HS-5 (cell line): ENCODE measurements around the gene NOXA1.
"Not testable (repeated sequence)": the region's sequence is repeated elsewhere in the genome, so short reads cannot be mapped to it uniquely, and the experiment has no call there.

Experiments
- DNase-seq: peaks from one replicate; pipeline ENCODE4 v3.0.0-alpha.2; 2012; ENCODE audit warnings: low read depth

NOXA1 gene

GRCh38 chr9:137465000-137465719, 42.0 kb downstream of the NOXA1 start:
- no peak for DNase-seq

GRCh38 chr9:137465720-137466388, 42.7 kb downstream of the NOXA1 start:
- DNase-seq: no peak

- DNase-seq: not testable (repeated sequence)
Measured at GRCh38 chr9:137466389-137467085, 43.3 kb downstream of the NOXA1 start.

- no peak for DNase-seq
Measured at GRCh38 chr9:137467161-137467581, 44.0 kb downstream of the NOXA1 start.

GRCh38 chr9:137467896-137468295, 44.7 kb downstream of the NOXA1 start:
- DNase-seq: no peak

DNA sequence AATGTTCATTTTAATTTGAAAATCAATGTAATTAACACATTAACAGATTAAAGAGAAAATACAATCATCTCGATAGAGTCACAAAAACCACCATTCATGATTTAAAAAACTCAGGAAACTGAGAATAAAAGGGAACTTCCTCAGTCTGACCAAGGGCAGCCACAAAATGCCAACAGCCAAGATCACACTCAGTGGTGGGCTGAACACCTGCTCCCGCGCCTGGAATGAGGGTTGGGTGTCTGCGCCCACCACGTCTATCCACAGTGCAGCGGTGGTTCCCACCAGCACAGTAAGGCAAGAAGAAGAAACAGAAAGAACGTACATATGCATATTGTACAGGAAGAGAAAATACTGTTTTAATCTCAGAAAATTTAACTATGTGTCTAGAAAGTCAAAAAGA, 47.6 kb downstream of the NOXA1 start:
- no peak for DNase-seq

DNA sequence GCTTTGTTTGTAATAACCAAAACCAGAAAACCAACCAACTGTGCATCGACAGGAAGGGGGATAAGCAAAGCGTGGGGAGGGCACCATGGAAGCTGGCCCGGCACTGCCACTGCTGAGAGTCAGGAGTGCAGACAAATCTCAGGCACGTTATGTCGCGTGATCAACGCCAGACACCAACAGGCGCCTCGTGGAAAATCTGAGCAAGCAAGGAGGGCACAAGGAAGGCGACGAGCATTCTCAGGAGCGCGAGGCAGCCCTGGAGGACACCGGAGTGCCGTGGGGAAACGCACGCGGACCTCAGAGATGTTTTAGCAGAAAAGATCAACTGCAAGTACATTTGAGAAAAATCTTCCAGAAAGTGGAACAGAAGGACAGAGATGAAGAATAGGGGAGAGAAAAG, 51.1 kb downstream of the NOXA1 start:
- DNase-seq: no peak

DNA sequence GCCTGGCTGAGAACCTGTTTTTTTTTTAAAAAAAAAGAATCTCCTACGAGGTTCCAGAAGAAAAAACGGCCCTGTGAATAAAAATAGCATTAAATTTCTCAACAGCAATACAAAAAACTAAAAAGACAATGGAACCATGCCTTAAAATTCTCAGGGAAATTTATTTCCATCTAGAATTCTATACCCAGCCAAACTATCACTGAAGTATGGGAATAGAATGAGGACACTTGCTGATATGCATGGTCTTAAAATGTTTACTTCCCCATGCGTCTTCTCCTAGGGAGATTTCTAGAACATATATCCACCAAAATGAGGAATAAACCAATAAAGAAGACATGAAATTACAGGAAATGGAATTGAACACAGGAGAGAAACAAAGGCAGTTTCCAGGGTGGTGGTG, 52.5 kb downstream of the NOXA1 start:
- no peak for DNase-seq

GRCh38 chr9:137476856-137477255, 53.7 kb downstream of the NOXA1 start:
- DNase-seq: no peak

DNA sequence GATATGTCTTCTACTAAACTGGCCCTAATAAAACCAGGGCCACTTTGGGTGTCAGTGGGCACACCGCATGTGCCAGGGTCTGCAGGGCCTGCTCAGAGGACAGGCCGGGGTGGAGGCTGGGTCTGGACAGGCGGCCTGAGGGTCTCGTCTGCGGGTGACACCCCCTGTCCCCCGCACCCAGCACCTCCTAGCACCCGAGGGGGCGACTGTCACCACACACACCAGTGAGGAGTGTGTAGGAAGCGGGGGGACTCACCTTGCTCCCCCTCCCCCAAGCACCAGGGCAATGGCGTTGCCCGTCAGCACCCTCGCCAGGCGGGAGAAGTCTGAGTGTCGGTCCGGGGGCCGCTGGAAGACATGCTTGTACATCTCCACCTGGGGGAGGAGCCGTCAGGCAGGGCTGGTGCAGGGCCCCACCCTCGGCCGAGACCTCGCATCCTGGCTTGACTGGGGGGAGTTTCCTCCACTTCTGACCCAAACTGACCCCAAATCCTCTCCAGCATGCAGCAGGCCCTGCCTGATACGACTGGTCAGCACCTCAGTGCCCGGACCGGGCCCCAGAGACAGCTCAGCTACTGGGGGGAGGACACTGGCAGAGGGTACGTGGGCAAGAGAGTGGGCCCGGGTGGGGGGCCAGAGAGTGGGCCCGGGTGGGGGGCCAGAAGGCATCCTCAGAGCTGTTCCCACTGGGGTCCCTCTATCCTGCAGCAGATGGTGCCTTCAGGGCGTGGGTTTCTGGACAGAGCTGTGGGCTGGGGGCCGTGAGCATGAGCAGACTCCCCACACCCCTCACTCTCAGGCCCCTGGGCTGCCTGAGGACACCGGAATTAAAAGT, 54.8 kb downstream of the NOXA1 start:
- DNase-seq: no peak

GRCh38 chr9:137478613-137478961, 55.4 kb downstream of the NOXA1 start:
- DNase-seq: no peak

DNA sequence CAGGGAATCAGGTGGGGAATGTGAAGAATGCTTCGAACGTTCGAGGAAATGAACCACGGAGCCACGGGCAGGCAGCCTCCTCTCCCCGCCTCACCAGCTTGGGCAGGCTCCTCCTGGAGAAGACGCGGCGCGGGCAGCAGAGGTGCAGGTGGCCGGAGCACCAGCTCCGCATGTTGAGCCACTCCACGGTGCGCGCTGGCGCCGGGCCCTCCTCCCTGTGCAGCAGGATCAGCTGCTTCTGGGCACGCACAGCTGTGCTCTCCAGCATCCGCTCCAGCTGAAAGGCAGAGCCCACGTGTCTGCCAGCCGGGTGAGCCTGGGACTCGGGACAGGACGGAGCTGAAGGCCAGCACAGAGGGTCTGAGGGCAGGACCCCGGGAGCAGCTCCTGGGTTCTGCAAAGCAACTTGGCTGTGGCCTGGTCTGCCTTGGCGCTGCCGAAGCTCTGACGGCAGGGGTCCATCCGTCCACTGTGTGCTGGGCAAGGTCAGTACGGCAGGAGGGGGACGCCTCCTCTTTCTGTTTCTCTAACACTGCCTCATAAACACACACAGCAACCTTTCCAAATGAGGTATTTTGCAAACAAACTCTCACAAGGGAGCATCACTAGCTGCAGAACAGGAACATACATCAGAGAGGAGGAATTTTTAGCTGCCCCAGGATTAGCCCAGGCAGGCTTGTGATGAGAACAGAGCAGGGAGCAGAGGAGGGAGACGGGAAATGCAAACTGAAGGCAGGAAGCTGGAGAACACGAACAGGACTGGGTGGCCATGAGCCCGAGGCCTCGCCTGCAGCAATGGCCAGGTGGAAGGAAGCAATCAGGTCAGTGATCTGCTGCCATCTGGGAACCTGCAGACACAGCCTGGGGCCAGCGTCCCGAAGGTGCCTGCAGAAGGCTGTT, 56.0 kb downstream of the NOXA1 start:
- no peak for DNase-seq

DNA sequence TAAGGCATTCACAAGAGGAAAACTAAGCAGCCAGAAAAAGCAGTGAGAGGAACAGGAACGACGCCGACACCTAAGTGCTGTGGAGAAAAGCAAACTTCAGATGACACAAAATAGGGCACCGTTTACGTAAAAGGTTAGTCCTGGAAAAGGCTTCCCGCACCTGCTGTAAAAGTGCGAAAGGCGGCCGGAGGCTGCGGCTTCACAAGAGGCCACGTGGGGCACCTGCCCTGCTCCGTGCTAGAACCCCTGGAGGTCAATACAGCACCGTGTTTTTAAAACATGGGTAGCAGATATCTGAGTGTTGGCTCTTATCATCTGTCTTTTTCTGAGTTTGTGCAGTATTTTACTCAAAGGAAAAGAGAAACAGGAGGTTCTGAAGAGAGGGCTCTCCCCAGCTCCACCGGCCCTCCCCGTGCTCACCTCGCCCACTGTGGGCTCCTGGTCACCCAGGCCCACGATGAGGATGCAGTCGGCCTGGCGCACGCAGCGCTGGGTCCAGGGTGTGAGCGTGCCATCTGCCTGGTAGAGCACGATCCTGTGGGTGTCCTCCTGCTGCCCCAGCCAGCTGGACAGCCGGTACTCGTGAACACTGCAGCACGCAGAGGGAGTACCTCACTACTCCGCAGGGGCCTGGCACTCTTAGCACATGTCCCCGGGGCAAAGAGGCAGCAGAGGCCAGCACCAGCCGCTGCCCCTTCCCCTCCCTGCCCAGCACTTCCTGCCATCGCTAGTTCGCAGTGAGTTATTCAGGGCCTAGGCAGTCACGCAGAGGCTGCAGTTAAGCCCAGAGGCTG, 56.9 kb downstream of the NOXA1 start:
- no peak for DNase-seq

GRCh38 chr9:137480686-137481683, 57.8 kb downstream of the NOXA1 start:
- no peak for DNase-seq

DNA sequence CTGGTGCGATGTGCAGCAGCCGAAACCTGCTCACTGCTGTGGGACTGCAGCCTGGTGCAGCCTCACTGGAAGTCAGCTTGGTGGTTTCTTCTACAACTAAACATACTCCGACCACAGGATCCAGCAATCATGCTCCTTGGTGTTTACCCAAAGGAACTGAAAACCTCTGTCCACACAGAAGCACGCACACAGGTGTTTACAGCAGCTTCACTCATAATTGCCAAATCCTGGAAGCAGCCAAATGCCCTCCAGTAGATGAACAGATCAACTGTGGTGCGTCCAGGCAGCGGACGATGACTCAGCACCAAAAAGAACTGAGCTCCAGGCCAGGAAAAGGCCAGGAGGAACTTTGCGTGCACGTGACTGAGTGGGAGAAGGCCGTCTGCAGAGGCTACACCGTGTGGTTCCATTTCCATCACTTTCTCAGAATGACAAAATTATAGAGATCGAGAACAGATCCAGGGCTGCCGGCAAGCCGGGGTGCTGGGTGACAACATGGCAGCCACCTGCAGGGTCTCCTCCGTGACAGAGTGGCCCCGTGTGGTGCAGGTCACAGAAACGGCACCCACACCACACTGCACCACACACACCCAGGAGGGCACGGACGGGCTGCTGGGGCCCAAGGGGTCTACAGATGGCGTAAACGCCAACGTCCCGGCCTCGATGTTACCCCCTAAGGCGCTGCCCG, 59.0 kb downstream of the NOXA1 start:
- DNase-seq: no peak
